Bronchial epithelial cell (primary cell): ENCODE data around the gene VAMP3. TPM values are rescaled to one million over a fixed set of nuclear protein-coding genes. Genes with fewer than 3 reads are reported as not detected.
A peak's percentile ranks its signal among the peaks of the same experiment; 100 is the strongest.

Source experiments
- DNase-seq: peaks from one replicate; pipeline ENCODE4 v3.0.0-alpha.2; 2010; ENCODE audit warnings: low read depth
- FAIRE-seq: peaks from 2 replicates; lab custom pipeline; 2011; peaks lifted over from hg19 to GRCh38; lab: Jason Lieb, UNC
- H3K27me3 ChIP-seq: 2 replicates; pipeline ENCODE4 v1.5.1; 2011; ENCODE audit warnings: low read length; ENCODE audit not compliant: control insufficient read depth, insufficient read depth
- H3K36me3 ChIP-seq: 2 replicates; pipeline ENCODE4 v1.5.1; 2011; ENCODE audit warnings: low read length; ENCODE audit not compliant: control insufficient read depth, insufficient read depth
- H3K4me3 ChIP-seq: 2 replicates; pipeline ENCODE4 v1.5.1; 2011; ENCODE audit warnings: mild to moderate bottlenecking, low read depth, low read length, control low read depth
- total RNA-seq: library from RNA; depleted of rRNA; stranded (reverse); fragments of >200 nt; gene quantifications from 2 replicates; pipeline ENCODE4 v1.2.1, GENCODE V29; 2014
- TF ChIP-seq, protein P1 (sequence below): IDR thresholded peaks from 2 replicates; pipeline ENCODE4 v1.5.1; 2011; ENCODE audit warnings: mild to moderate bottlenecking, moderate library complexity, low read length, control low read depth, inconsistent platforms; ENCODE audit not compliant: insufficient read depth, severe bottlenecking

Gene VAMP3, protein sequence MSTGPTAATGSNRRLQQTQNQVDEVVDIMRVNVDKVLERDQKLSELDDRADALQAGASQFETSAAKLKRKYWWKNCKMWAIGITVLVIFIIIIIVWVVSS
- 50.2 and 51.3 TPM in 2 replicates for total RNA-seq

DNA sequence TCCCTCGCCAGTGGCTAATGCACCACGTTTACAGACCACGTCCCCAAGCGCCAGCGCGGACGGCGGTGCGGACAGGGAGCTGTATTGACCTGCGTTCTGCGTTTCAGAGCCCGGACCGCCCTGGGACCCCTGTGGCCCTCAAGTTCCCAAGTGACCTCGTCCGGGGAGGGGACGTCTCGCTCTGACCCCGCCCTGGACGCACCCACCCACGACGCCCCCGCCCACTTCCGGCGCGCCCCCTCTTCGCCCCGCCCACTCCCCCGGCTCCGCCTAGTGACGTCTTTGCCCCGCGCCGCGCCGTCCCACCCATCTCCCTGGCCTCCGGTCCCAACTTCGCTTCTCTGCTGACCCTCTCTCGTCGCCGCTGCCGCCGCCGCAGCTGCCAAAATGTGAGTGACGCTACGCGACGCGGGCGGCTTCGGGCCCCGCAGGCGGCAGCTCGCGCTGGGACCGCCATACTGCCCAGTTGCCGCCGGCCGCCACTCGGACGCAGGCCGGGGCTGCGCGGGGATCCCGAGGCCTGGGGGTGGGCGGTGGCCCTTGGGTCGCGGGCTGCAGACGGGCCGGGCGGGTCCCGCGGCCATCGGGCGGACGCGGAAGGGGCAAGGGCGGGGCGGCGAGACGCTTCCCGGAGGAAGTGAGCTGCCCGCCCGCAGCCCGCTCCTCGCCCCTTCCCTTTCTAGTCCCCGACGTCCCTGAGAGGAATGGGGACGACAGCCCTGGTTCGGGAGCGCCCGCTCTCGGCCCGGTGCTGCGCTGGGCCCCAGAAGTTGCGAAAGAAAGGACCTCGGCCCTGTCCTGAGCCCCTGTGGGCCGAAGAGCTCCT lies at the start of gene VAMP3:
TSS of gene VAMP3 (plus strand) at position 300 of the 826 bp plus-strand sequence. CDS start at position 388, 88 bp downstream.
- FAIRE-seq (no peak), DNase-seq (peak; percentile 47)
- no peaks in the 10 kb centered on the region for H3K27me3 ChIP-seq
- TF ChIP-seq, protein P1, sequence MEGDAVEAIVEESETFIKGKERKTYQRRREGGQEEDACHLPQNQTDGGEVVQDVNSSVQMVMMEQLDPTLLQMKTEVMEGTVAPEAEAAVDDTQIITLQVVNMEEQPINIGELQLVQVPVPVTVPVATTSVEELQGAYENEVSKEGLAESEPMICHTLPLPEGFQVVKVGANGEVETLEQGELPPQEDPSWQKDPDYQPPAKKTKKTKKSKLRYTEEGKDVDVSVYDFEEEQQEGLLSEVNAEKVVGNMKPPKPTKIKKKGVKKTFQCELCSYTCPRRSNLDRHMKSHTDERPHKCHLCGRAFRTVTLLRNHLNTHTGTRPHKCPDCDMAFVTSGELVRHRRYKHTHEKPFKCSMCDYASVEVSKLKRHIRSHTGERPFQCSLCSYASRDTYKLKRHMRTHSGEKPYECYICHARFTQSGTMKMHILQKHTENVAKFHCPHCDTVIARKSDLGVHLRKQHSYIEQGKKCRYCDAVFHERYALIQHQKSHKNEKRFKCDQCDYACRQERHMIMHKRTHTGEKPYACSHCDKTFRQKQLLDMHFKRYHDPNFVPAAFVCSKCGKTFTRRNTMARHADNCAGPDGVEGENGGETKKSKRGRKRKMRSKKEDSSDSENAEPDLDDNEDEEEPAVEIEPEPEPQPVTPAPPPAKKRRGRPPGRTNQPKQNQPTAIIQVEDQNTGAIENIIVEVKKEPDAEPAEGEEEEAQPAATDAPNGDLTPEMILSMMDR = no peak
- H3K4me3 ChIP-seq = peak within 1 kb of the TSS; percentile 48
- H3K36me3 ChIP-seq = peaks cover 1% of the 10 kb centered on the region

DNA sequence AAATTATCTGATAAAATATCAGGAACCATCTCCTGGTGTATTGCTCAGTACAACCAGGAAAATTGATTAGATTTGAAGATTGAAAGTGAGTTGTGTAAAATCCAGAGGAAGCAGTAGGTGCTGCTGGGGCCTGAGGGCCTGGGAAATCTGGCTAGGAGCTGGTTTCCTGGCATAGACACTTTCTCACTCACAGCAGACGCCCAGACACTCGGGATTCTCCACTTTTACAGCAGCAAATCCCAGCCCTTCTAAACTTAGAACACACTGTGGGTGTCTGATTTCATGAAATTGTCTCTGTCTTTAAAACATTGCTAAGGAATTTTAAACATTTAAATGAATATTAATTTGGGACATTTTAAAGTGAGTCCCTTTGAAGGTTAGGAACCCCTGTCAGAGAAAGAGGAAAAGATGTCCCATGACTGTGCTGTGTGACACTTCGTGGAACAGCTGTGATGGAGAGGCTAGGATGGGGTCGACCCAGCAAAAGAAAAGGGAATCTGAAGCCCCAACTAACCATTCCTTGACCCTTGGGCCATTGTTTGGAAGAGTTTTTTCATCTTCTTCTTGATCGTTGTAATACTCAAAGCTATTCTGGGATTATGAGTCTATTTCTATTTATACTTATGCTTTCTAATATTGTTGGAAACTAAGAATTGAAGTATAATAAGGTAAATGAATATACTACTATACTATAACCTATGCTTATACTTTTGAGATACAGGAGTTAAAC lies 49.0 kb upstream of the VAMP3 start:
- DNase-seq (no peak), FAIRE-seq (no peak)
- H3K36me3 ChIP-seq = no peaks in the 10 kb centered on the region
- H3K4me3 ChIP-seq = no peak overlapping the region
- TF ChIP-seq, protein P1 = no peak
- H3K27me3 ChIP-seq = peaks cover 1% of the 10 kb centered on the region

DNA sequence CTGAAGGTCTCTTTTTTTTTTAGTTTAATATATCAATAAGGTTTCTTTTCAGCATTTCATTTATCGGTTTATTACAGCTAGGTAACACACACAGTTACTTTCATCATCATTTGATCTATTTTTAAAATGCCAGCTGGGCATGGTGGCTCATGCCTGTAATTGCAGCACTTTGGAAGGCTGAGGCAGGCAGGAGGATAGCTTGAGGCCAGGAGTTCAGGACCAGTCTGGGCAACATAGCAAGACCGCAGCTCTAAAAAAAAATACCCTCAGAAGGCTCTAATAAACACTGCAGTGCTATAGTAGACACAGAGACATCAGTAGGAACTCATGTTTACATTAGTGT lies 48.5 kb upstream of the VAMP3 start:
- H3K36me3 ChIP-seq = no peaks in the 10 kb centered on the region
- no peak overlapping the region for H3K4me3 ChIP-seq
- H3K27me3 ChIP-seq = peaks cover 1% of the 10 kb centered on the region
- FAIRE-seq = no peak
- TF ChIP-seq, protein P1 = no peak
- no peak for DNase-seq

DNA sequence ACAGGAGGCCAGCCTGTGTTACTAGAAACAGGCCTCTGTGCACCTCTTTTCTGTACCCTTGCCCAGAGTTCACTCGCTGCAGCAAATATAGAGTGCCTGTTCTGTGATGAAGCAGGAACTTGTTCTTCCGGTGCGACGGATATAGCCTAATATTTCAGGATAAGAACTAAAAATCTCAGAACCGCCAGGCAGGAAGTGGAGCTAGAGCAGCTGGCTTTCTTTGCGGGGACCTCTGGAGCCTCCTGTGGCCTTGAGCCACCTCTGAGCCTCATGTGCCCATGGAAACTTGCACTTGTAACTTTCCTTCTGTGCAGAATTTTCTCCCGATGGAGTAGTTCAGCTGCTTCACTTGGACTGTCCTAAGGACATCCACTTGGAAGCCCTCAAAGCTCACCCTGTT lies 44.5 kb upstream of the VAMP3 start:
- FAIRE-seq (no peak), DNase-seq (no peak)
- Histone ChIP-seq H3K36me3 (no peaks in the 10 kb centered on the region), H3K27me3 (no peaks in the 10 kb centered on the region), H3K4me3 (no peak overlapping the region)
- TF ChIP-seq, protein P1 = no peak

DNA sequence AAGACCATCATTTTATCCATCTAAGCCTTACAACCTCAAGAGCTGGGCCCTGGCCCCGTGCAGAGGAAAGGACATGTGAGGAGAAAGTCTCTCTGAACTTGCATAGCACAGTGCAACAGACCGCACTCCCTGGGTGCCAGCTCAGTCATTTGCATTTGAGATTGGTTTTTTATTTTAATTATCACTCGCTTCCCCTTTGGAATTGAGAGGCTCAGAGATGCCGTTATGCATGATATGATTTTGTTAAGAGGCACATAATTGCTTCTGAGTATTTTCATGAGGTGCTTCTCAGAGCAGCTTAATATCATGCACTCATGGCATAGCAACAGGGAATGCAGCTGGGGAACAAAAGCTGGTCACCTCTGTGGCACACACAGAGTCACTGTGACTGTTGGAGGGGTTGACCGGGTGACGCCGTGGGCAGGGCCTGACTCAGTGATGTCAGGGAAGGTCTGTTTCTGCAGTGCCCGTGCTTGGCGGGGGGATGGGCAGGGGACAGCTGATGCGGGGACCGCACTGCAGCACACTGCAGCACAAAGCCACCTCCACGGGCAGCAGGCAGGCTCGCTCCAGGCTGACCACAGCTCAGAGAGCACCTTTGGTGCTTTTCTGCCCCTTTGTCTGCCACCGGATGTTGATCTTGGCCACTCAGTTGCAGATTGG lies 43.2 kb upstream of the VAMP3 start:
- FAIRE-seq (peak; percentile 23), DNase-seq (no peak)
- Histone ChIP-seq H3K27me3 (no peaks in the 10 kb centered on the region), H3K36me3 (no peaks in the 10 kb centered on the region), H3K4me3 (no peak overlapping the region)
- TF ChIP-seq, protein P1 = no peak
